ENCODE data around the gene YWHAB.
"Not testable (repeated sequence)": the region's sequence is repeated elsewhere in the genome, so short reads cannot be mapped to it uniquely, and the experiment has no call there.

The YWHAB gene

DNA sequence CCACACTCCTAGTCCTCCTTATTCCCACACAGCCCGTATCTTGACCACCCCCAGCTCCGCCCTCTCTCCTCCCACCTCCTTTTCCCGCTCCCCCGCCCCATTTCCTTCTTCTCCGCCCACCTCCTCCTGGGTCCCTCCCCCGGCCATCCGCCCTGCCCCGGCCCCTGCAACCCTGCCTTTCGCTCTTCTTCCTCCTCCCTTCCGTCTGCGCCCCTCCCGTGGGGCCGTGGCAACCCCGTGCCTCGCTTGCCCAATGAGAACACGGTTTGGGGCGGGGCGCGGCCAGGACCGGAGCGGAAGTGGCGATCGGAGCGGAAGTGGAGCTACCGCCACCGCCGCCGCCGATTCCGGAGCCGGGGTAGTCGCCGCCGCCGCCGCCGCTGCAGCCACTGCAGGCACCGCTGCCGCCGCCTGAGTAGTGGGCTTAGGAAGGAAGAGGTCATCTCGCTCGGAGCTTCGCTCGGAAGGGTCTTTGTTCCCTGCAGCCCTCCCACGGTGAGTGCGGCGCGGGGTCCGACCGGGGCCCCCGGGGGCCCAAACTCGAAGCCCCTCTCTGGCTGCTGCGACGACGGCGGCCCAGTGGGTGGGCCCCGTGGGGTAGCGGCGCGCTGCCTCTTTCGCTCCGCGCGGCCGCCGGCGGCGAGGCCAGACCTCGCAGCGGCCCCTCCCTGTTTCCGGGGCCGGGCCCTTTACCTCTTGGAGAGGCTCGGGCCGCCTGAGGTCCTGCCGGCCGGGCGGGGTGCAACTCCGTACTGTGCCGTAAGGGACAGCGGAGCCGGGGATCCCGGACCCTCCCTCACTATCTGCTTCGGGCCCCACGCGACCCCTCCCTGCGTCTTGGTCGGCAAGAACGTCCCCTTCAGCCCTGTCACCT lies at the start of gene YWHAB:
TSS of gene YWHAB (plus strand) at position 314 of the 874 bp plus-strand sequence. CDS start 15,829 bp downstream, outside the sequence.
- peak; percentile 99 for DNase-seq (ENCODE audit: low read depth)

DNA sequence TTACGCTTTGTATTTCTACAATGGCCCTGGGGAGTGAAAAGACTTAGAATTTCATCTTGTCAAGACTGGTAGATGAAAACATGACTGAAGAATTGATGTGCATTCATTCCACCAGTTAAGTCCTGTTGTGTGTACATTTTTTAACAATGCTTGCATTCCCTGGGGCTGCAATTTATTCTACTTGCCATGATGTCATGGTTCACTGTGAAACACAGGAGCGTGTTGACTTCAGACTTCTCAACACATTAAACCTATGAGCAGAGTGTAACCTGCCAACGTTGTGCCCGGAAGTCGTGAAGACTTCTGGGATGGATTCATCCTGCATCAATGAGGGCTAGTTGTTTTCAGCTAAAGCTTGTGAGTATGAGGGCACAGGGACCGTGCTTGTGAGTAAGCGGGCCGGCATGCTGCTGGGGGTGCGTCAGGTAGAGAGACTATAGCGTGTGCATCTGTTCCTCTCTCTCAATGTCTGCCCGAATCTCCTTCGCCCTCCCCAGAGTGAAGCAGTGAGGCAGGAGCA lies 48.8 kb upstream of the YWHAB start:
- no peak for DNase-seq (ENCODE audit: low read depth)

DNA sequence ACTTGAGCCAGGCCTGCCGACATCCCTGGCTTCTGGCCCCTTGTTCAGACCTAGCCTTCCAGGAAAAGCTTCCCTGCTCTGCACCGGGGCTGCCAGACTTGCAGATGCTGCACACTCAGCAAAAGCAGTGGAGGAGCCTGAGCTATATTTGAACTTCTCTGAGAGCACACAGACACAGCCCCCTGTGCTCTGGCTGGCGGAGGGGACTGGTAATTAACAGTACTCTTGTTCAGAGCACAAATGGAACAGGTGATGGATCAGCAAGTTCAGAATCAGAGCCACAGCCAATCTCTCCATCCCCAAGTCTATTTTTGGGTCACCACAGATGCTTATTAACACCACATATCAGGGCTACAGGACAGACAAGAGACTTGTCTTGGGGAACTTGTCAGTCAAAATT lies 47.6 kb upstream of the YWHAB start:
- DNase-seq (ENCODE audit: low read depth) = no peak

DNA sequence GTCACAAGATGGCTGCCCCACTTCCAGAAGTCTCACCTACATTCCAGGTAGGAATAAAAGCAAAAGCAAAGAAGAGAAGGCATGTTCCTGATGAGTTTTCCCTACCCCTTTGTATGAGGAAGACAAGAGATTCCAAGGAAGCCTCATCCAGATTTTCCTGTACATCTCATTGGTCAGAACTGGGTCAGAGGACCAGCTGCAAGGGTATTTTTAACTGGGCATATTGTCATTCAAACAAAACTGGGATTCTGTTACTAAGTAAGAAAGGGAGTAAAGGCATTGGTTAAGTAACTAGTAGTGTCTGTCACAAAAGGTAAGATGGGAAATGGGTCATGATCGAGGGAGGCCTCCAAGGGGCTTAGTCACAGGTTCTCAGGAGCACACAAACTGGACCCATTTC lies 47.0 kb upstream of the YWHAB start:
- DNase-seq (ENCODE audit: low read depth) = no peak

DNA sequence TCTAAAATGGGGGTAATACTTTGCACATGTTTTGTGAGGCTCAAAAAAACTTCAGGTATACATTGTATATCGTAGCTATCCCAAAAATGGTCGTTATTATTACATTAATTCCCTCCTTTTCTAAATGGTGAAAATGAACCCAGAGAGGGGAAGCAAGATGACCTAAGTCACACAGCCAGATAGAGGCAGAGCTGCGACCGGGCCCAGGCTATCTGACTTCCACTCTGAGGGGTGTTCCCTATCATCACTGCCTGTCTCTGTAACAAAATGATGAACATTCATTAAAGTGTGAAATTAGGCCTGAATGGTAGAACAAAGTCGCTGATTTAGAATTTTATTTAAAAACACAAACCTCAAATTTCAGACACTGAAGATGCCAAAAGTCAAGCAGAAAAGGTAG lies 46.0 kb upstream of the YWHAB start:
- DNase-seq (ENCODE audit: low read depth) = no peak

GRCh38 chr20:44840826-44841225 lies 44.7 kb upstream of the YWHAB start:
- no peak for DNase-seq (ENCODE audit: low read depth)

- no peak for DNase-seq (ENCODE audit: low read depth)
These were observed 43.5 kb upstream of the YWHAB start for GRCh38 chr20:44841955-44842354.

- DNase-seq (ENCODE audit: low read depth) = no peak
These were observed 41.6 kb upstream of the YWHAB start for GRCh38 chr20:44843876-44844275.

DNA sequence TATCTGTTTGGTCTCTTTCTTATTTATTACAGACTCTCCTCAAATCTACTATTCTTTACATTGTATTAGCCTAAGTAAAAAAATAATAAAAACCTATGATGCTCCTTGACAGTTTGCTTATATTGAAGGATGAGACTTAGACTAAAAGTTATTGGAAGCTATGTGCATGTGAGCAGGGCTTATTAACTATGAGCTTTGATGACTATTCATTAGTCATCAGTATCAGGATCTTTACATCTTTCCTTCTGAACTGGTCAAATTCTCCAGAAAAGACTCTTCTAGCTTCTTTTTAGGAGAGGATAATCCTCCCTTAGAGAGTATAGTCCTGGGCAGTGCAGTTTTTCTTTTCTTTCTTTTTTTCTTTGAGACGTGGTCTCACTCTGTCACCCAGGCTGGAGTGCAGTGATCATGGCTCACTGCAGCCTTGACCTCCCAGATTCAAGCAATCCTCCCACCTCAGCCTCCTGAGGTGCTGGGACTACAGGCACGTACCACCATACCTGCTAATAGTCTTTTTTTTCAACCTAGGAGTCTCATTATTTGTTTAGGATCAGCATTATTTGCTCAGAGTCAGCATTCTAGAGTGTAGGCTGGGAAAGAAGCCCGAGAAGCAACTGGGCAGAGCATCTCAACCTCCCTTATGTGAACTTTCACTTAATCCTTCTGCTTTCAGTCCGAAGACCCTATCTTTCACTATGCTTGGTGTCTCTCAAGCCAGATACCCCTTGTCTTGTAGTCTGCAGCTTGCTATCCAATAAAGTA lies 37.1 kb upstream of the YWHAB start:
- no peak for DNase-seq (ENCODE audit: low read depth)

- no peak for DNase-seq (ENCODE audit: low read depth)
These were observed 35.8 kb upstream of the YWHAB start for GRCh38 chr20:44849703-44850102.

DNA sequence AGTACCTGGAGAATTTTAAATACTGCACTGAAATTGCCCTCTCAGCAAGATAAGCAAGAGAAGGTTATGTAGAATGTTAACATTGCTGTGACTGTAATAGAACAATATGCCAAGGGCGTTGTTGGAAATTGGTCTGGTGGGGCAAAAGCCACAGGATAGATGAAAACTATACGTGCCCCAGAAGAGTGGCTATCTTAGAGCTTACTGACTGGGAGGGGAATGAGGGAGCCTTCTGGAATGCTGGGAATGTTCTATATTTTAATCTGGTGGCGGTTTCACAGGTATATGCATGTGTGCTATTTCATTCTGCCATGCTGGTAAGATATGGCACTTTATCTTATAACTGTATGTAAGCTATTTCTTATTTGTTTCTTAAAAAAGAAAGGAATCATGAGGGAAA lies 35.2 kb upstream of the YWHAB start:
- no peak for DNase-seq (ENCODE audit: low read depth)

- no peak for DNase-seq (ENCODE audit: low read depth)
These were observed 34.7 kb upstream of the YWHAB start for GRCh38 chr20:44850837-44851236.

- no peak for DNase-seq (ENCODE audit: low read depth)
These were observed 34.0 kb upstream of the YWHAB start for GRCh38 chr20:44851545-44851944.

DNA sequence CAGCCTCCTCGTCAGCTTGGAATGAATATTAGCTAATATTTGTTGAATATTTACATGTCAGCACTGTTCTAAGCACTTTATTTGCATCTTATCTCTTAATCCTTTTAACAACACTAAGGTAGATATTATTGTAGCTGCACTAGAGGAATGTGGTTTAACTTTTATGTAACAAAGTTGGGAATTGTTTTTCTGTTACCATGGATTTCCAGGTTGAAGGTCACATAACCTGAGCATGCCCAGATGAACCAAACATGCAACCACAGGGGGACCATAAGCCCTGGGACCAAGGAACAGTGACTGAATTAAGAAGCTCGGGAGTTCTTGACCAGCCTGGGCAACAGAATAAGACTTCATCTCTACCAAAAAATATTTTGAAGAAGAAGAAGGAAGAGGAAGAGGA lies 29.1 kb upstream of the YWHAB start:
- no peak for DNase-seq (ENCODE audit: low read depth)

DNA sequence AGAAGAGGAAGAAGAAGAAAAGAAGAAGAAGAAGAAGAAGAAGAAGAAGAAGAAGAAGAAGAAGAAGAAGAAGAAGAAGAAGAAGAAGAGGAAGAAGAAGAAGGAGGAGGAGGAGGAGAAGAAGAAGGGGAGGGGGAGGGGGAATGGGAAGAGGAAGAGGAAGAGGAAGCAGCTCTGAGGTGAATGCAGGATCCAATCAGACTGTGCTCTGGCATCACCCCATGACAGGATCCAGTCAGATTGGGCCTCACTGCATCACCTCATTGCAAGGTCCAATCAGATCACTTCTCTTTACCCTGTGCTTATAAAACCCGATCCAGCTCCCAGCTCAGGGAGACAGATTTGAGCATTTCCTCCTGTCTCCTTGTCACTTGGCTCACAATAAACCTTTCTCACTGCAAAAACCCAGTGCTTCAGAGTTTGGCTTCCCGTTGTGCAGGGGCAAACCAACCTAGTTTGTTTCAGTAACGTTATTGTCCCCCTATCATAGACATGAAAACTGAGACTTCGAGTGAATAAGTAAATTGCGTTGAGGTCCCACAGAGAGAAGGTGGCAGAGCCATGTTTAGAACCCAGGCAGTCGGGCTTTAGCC lies 28.6 kb upstream of the YWHAB start:
- DNase-seq (ENCODE audit: low read depth) = no peak

GRCh38 chr20:44858606-44859360 lies 26.7 kb upstream of the YWHAB start:
- no peak for DNase-seq (ENCODE audit: low read depth)

DNA sequence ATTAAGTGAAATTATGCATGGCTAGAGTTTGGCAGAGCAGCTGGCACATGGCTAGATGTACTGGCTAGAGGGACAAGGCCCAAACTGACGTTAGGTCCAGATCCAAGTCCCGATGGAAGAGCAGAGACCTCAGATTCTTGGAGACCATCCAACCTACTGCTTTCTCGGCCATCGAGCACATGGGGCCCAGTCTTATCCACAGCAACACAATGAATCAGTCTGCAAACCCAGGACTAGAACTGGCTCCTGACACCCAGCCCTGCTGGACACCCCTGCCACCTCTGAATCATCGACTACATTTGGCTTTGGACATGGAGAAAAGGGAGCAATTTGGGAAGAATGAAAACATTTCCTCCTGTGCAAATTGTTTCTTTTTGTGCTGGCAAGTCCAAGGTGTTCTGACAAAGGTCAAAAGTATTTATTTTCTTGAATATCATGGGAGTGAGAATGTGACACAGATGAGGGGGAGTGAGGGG lies 23.9 kb upstream of the YWHAB start:
- DNase-seq (ENCODE audit: low read depth) = no peak

DNA sequence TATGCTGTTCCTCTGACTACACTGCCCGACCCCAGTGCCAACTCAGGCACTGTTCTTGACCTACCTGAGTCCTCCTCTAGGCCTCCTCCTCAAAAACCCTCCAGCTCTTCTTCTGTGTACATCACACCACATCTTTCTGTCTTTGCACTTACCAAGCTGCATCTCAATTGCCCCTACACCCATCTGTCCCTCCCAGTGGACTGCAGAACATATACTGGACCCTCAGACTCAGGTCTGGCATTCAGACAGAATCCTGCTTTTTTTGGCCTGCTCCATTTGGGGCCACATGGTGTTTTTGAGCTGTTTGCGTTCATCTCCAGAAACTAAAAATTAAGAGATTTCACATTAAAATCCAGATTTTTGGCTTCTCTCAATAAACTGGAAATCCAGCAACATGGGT lies 23.2 kb upstream of the YWHAB start:
- DNase-seq (ENCODE audit: low read depth) = no peak

GRCh38 chr20:44863365-44864084 lies 22.0 kb upstream of the YWHAB start:
- DNase-seq (ENCODE audit: low read depth) = not testable (repeated sequence)

GRCh38 chr20:44864493-44864892 lies 21.0 kb upstream of the YWHAB start:
- not testable (repeated sequence) for DNase-seq (ENCODE audit: low read depth)

DNA sequence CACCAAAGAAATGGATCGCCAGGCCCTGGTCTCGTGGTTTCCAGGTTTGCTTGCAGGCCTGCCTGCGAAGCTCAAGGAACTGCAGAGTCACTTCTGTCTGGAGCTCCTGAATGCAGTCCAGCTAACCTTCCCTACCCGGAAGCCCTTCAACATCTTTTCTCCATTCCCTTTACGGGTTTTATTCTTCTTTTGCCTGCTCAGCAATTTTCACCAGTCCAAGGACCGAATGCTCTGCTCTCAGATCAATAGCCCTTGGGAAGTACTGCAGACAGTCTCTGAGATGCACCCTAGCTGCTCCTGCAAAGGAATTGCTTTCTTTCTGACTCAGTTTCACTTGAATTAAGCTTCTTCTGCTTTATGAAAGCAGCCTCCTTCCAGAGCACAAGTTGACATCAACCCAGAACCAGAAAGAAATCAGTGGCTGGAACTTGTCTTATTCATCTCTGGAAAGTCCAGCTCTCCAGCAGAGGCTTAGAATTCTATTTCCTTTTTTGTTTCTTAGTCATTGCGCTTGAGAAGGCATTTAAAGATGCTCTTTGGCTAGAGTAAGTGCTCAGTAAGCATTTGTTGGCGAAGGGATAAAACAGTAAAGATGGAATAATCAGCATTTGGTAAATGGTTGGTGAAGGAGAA lies 18.7 kb upstream of the YWHAB start:
- no peak for DNase-seq (ENCODE audit: low read depth)
